ENCODE data around the gene OSBPL7. TPM values are rescaled to one million over a fixed set of nuclear protein-coding genes. Genes with fewer than 3 reads are reported as not detected.

Gene OSBPL7
- total and polyA plus RNA-seq, 2 of the 13 experiments (the other 11 are each of a cell fraction or from before 2014, with no cell fraction given): 4.7 to 6.6 TPM

DNA sequence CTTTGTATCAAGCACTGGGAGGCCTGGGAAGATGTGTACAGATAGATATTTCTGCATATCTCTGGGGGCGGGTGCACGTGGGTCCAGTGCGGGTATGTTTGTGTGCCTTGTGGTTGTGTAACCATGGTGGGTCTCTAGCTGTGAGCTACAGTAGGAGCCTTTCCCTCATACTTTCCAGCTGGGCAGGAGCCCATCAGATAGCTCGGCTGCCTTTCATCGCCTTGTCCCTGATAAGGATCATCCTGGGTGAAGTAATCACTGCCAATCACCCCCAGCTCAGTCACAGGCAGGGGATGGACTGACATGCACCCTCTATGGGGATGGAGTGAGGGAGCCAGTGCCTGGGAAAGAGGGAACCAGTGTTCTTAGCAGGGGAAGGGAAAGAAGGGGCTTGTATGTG lies 22.6 kb upstream of the OSBPL7 start (continued):
- TF ChIP-seq SP1 (IDR thresholded peaks at IDR 0.05): no peak
- TF ChIP-seq SP1 (CRISPR knock-in tag; IDR thresholded peaks at IDR 0.05): no peak
- no peak for TF ChIP-seq ZFP62 (CRISPR knock-in tag; IDR thresholded peaks at IDR 0.05)
- TF ChIP-seq, protein P1, sequence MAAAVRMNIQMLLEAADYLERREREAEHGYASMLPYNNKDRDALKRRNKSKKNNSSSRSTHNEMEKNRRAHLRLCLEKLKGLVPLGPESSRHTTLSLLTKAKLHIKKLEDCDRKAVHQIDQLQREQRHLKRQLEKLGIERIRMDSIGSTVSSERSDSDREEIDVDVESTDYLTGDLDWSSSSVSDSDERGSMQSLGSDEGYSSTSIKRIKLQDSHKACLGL (CRISPR knock-in tag; IDR thresholded peaks at IDR 0.05): no peak
- TF ChIP-seq E2F2 (CRISPR knock-in tag; IDR thresholded peaks at IDR 0.05; ENCODE audit: borderline replicate concordance): no peak
- TF ChIP-seq SYNCRIP (IDR thresholded peaks at IDR 0.05; ENCODE audit: insufficient read depth, low read depth, low read length): no peak
- peak; percentile 56 for TF ChIP-seq SALL1 (CRISPR knock-in tag; IDR thresholded peaks at IDR 0.05)
- TF ChIP-seq, protein P2, sequence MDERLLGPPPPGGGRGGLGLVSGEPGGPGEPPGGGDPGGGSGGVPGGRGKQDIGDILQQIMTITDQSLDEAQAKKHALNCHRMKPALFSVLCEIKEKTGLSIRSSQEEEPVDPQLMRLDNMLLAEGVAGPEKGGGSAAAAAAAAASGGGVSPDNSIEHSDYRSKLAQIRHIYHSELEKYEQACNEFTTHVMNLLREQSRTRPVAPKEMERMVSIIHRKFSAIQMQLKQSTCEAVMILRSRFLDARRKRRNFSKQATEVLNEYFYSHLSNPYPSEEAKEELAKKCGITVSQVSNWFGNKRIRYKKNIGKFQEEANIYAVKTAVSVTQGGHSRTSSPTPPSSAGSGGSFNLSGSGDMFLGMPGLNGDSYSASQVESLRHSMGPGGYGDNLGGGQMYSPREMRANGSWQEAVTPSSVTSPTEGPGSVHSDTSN (CRISPR knock-in tag; IDR thresholded peaks at IDR 0.05): peak; percentile 38; the same call in 1 of the 2 replicates
- no peak for TF ChIP-seq MAZ (IDR thresholded peaks at IDR 0.05; ENCODE audit: borderline replicate concordance, low read depth, low read length)
- 0 out of 2 replicates have a peak, but pooled peaks have one; percentile 17 for TF ChIP-seq MAZ (CRISPR knock-in tag; IDR thresholded peaks at IDR 0.05; ENCODE audit: low read depth)
- TF ChIP-seq MZF1 (CRISPR knock-in tag; IDR thresholded peaks at IDR 0.05; ENCODE audit: borderline replicate concordance): no peak
- no peak for TF ChIP-seq ZNF878 (CRISPR knock-in tag; IDR thresholded peaks at IDR 0.05)
- TF ChIP-seq, protein P3, sequence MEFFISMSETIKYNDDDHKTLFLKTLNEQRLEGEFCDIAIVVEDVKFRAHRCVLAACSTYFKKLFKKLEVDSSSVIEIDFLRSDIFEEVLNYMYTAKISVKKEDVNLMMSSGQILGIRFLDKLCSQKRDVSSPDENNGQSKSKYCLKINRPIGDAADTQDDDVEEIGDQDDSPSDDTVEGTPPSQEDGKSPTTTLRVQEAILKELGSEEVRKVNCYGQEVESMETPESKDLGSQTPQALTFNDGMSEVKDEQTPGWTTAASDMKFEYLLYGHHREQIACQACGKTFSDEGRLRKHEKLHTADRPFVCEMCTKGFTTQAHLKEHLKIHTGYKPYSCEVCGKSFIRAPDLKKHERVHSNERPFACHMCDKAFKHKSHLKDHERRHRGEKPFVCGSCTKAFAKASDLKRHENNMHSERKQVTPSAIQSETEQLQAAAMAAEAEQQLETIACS (CRISPR knock-in tag; IDR thresholded peaks at IDR 0.05): no peak
- TF ChIP-seq ZKSCAN5 (CRISPR knock-in tag; IDR thresholded peaks at IDR 0.05): no peak
- peak; percentile 57 for TF ChIP-seq FOXA3 (CRISPR knock-in tag; IDR thresholded peaks at IDR 0.05)
- 0 out of 2 replicates have a peak, but pooled peaks have one; percentile 43 for TF ChIP-seq ZNF501 (CRISPR knock-in tag; IDR thresholded peaks at IDR 0.05)
- TF ChIP-seq ZNF446 (CRISPR knock-in tag; IDR thresholded peaks at IDR 0.05): no peak
- no peak for TF ChIP-seq ZNF720 (CRISPR knock-in tag; IDR thresholded peaks at IDR 0.05)
- TF ChIP-seq, protein P4, sequence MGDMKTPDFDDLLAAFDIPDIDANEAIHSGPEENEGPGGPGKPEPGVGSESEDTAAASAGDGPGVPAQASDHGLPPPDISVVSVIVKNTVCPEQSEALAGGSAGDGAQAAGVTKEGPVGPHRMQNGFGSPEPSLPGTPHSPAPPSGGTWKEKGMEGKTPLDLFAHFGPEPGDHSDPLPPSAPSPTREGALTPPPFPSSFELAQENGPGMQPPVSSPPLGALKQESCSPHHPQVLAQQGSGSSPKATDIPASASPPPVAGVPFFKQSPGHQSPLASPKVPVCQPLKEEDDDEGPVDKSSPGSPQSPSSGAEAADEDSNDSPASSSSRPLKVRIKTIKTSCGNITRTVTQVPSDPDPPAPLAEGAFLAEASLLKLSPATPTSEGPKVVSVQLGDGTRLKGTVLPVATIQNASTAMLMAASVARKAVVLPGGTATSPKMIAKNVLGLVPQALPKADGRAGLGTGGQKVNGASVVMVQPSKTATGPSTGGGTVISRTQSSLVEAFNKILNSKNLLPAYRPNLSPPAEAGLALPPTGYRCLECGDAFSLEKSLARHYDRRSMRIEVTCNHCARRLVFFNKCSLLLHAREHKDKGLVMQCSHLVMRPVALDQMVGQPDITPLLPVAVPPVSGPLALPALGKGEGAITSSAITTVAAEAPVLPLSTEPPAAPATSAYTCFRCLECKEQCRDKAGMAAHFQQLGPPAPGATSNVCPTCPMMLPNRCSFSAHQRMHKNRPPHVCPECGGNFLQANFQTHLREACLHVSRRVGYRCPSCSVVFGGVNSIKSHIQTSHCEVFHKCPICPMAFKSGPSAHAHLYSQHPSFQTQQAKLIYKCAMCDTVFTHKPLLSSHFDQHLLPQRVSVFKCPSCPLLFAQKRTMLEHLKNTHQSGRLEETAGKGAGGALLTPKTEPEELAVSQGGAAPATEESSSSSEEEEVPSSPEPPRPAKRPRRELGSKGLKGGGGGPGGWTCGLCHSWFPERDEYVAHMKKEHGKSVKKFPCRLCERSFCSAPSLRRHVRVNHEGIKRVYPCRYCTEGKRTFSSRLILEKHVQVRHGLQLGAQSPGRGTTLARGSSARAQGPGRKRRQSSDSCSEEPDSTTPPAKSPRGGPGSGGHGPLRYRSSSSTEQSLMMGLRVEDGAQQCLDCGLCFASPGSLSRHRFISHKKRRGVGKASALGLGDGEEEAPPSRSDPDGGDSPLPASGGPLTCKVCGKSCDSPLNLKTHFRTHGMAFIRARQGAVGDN (CRISPR knock-in tag; IDR thresholded peaks at IDR 0.05): no peak
- TF ChIP-seq MBD4 (IDR thresholded peaks at IDR 0.05; ENCODE audit: borderline replicate concordance, low read length): no peak
- TF ChIP-seq, protein P5, sequence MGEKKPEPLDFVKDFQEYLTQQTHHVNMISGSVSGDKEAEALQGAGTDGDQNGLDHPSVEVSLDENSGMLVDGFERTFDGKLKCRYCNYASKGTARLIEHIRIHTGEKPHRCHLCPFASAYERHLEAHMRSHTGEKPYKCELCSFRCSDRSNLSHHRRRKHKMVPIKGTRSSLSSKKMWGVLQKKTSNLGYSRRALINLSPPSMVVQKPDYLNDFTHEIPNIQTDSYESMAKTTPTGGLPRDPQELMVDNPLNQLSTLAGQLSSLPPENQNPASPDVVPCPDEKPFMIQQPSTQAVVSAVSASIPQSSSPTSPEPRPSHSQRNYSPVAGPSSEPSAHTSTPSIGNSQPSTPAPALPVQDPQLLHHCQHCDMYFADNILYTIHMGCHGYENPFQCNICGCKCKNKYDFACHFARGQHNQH (CRISPR knock-in tag; IDR thresholded peaks at IDR 0.05): peak; percentile 49; the same call in 1 of the 2 replicates
- TF ChIP-seq NFE2 (CRISPR knock-in tag; IDR thresholded peaks at IDR 0.05): no peak
- TF ChIP-seq ATF7-NPFF (CRISPR knock-in tag; IDR thresholded peaks at IDR 0.05; ENCODE audit: low read depth): no peak

Data from HepG2 (cell line).